Adrenal gland (tissue), 12 donors: ENCODE data around the gene ST7. TPM values are rescaled to one million over a fixed set of nuclear protein-coding genes. Genes with fewer than 3 reads are reported as not detected.

Experiments
- DNase-seq, 7 donors: peaks; one replicate each; pipeline ENCODE4 v3.0.0-alpha.2; 2019 to 2020
- H3K27ac ChIP-seq, 5 donors: fragments of 200-600 bp; sonication (generic) in 4 of 5; 1 replicate in 3 of 5; 2 replicates in 2 of 5; pipeline versions ENCODE4 v1.5.1 to v1.8.0; 2016 to 2020; ENCODE audit warnings: mild to moderate bottlenecking in 1 of 5
- H3K27me3 ChIP-seq: fragments of 200-600 bp; 2 replicates; pipeline ENCODE4 v1.8.0; 2021
- H3K36me3 ChIP-seq, 2 donors: fragments of 200-600 bp; replicated peaks in 1 of 2; 1 replicate in 1 of 2; 2 replicates in 1 of 2; pipeline versions ENCODE4 v1.5.1 to v1.8.0; 2018 to 2022
- H3K4me1 ChIP-seq, 2 donors: fragments of 200-600 bp; replicated peaks in 1 of 2; 1 replicate in 1 of 2; 2 replicates in 1 of 2; pipeline versions ENCODE4 v1.5.1 to v1.8.0; 2018 to 2021
- H3K4me3 ChIP-seq, 4 donors: fragments of 200-600 bp; sonication (generic) in 3 of 4; one replicate each; pipeline ENCODE4 v1.5.1; 2016 to 2018
- H3K9me3 ChIP-seq, 3 donors: fragments of 200-600 bp; sonication (generic) in 1 of 3; replicated peaks in 1 of 3; 1 replicate in 2 of 3; 2 replicates in 1 of 3; pipeline versions ENCODE4 v1.5.1 to v1.8.0; 2016 to 2021
- CTCF ChIP-seq, 6 experiments: fragments of 450-650 bp in 4 of 6; fragments of 200-600 bp in 2 of 6; sonication (generic) in 1 of 6; IDR thresholded peaks; 1 replicate in 5 of 6; 2 replicates in 1 of 6; pipeline versions ENCODE4 v1.5.1 to v1.8.0; 2016 to 2021; ENCODE audit warnings: antibody characterized with exemption in 6 of 6, mild to moderate bottlenecking in 2 of 6, moderate library complexity in 1 of 6
- POLR2A ChIP-seq, 2 donors: fragments of 450-650 bp; IDR thresholded peaks; one replicate each; pipeline ENCODE4 v1.6.1; 2017; ENCODE audit warnings: antibody characterized with exemption in 2 of 2, mild to moderate bottlenecking in 2 of 2, moderate library complexity in 1 of 2
- WGBS, 4 donors: extraction: QIAGEN DNeasy Blood & Tissue Kit in 2 of 4; methylation state at CpG; one replicate each; pipeline versions ENCODE4 v1.1.5 to v1.1.7; 2013 to 2017; 5-methylcytosine and 5-hydroxymethylcytosine counted together
- intact Hi-C, 2 donors: fragments of 100-400 bp; cut with DNase I; formaldehyde crosslinking; loops; one replicate each; pipeline versions ENCODE4 v1.14.1 to v1.15.0; 2022 to 2023
- polyA plus RNA-seq, 3 donors: library from polyadenylated mRNA; stranded (reverse); fragments of 200-250 nt in 2 of 3; fragments of 350-450 nt in 1 of 3; fragmentation: Illumina TruSeq in 1 of 3; extraction: RNeasy Lipid Tissue Mini Kit (QIAGEN cat#74804) in 1 of 3; gene quantifications; one replicate each; pipeline ENCODE4 v1.2.3, GENCODE V29; 2013 to 2014
- total RNA-seq, 9 donors: library from RNA; depleted of rRNA in 4 of 9; stranded (reverse); fragments of >200 nt in 4 of 9; fragments of 120-200 nt in 1 of 9; fragmentation: NEBNext Ultra II Directional in 1 of 9; extraction: Animal tissue kit (Norgen Biotek cat#: 25700) in 1 of 9; gene quantifications; one replicate each; pipeline versions ENCODE4 v1.1.0 to v1.2.4, GENCODE V29; 2013 to 2023
- donor health status: healthy with polysubstance abuse.
- donor health status: Bipolar disorder and iron deficiency.
- donor health status: DM: yes; HTN: yes; CAD: no.
- donor health status: DM: no; HTN: no; CAD: no.
- donor health status: DM: no; HTN: no; CAD: no.
- donor health status: DM: yes; HTN: yes; CAD: no.

The ST7 gene
- total and polyA plus RNA-seq, 12 donors = 15.7 to 69.9 (median 33.1) TPM

- intact Hi-C loops = no loop called here
- peak; percentile 24 to 78 (median 47) for DNase-seq
- Histone ChIP-seq H3K9me3 (no peaks in the 10 kb centered on the region), H3K4me1 (peaks cover 8 to 24% of the 10 kb centered on the region in 2 donors), H3K27me3 (no peaks in the 10 kb centered on the region), H3K4me3 (no peak overlapping the region), H3K36me3 (no peaks in the 10 kb centered on the region), H3K27ac (no peak overlapping the region)
- 15 to 26% (median 17%) methylated on average over 2 of the region's 2 CpGs for WGBS, 4 donors
- TF ChIP-seq POLR2A (IDR thresholded peaks at IDR 0.05) (no peak), CTCF (IDR thresholded peaks at IDR 0.05) (peak; percentile 66 to 86 (median 72))
Observed at GRCh38 chr7:117127585-117128168, 174.4 kb downstream of the ST7 start.

GRCh38 chr7:117129521-117129955 lies 176.2 kb downstream of the ST7 start:
- peak in 2 of 7 donors; percentile 19 to 22 for DNase-seq
- 60 to 64% (median 62%) methylated on average over 5 of the region's 5 CpGs for WGBS, 4 donors
- intact Hi-C loops = no loop called here
- TF ChIP-seq CTCF (IDR thresholded peaks at IDR 0.05) (no peak), POLR2A (IDR thresholded peaks at IDR 0.05) (no peak)
- Histone ChIP-seq H3K9me3 (no peaks in the 10 kb centered on the region), H3K36me3 (no peaks in the 10 kb centered on the region), H3K4me1 (peaks cover 5 to 18% of the 10 kb centered on the region in 2 donors), H3K4me3 (no peak overlapping the region), H3K27ac (no peak overlapping the region), H3K27me3 (no peaks in the 10 kb centered on the region)

GRCh38 chr7:117130262-117130661 lies 177.0 kb downstream of the ST7 start:
- DNase-seq = no peak
- Histone ChIP-seq H3K27ac (no peak overlapping the region), H3K36me3 (no peaks in the 10 kb centered on the region), H3K27me3 (no peaks in the 10 kb centered on the region), H3K4me1 (peaks cover 4 to 11% of the 10 kb centered on the region in 2 donors), H3K4me3 (no peak overlapping the region), H3K9me3 (no peaks in the 10 kb centered on the region)
- intact Hi-C loops = no loop called here
- TF ChIP-seq POLR2A (IDR thresholded peaks at IDR 0.05) (no peak), CTCF (IDR thresholded peaks at IDR 0.05) (no peak)
- 96 to 99% (median 97%) methylated on average over 5 of the region's 5 CpGs for WGBS, 4 donors

- 65 to 74% (median 68%) methylated on average over 6 of the region's 6 CpGs for WGBS, 4 donors
- TF ChIP-seq POLR2A (IDR thresholded peaks at IDR 0.05) = no peak
- no peak for TF ChIP-seq CTCF (IDR thresholded peaks at IDR 0.05)
- no peaks in the 10 kb centered on the region for H3K36me3 ChIP-seq
- H3K27me3 ChIP-seq = no peaks in the 10 kb centered on the region
- intact Hi-C loops = no loop called here
- peak overlapping the region in 2 of 5 donors; percentile 39 to 51 for H3K27ac ChIP-seq
- peak in 1 of 7 donors; percentile 20 for DNase-seq
- H3K4me1 ChIP-seq = peaks cover 4 to 8% of the 10 kb centered on the region in 2 donors
- H3K4me3 ChIP-seq = no peak overlapping the region
- no peaks in the 10 kb centered on the region for H3K9me3 ChIP-seq
Observed at GRCh38 chr7:117132321-117133120, 179.2 kb downstream of the ST7 start.
